ENCODE measurements around the gene MAZ. TPM values are rescaled to one million over a fixed set of nuclear protein-coding genes. Genes with fewer than 3 reads are reported as not detected.

The MAZ gene
- total and polyA plus RNA-seq, 2 of the 13 experiments (the other 11 are each of a cell fraction or from before 2014, with no cell fraction given), result 203 to 277 TPM

- TF ChIP-seq HES4 (CRISPR knock-in tag; IDR thresholded peaks at IDR 0.05; ENCODE audit: borderline replicate concordance) (no peak), TOE1 (CRISPR knock-in tag; IDR thresholded peaks at IDR 0.05) (no peak), ZMAT5 (CRISPR knock-in tag; IDR thresholded peaks at IDR 0.05; ENCODE audit: borderline replicate concordance, low read depth) (no peak), SPEN (CRISPR knock-in tag; IDR thresholded peaks at IDR 0.05; ENCODE audit: low read depth) (peak; percentile 46; the same call in 1 of the 2 replicates), HNF1B (CRISPR knock-in tag; IDR thresholded peaks at IDR 0.05) (peak; percentile 21; the same call in 1 of the 2 replicates), ZGPAT (CRISPR knock-in tag; IDR thresholded peaks at IDR 0.05) (peak; percentile 45; the same call in 1 of the 2 replicates), ZNF567 (CRISPR knock-in tag; IDR thresholded peaks at IDR 0.05; ENCODE audit: borderline replicate concordance) (no peak; the same call in 1 of the 2 replicates), MTF1 (CRISPR knock-in tag; IDR thresholded peaks at IDR 0.05) (no peak), ZNF207 (IDR thresholded peaks at IDR 0.05; ENCODE audit: borderline replicate concordance) (no peak), POLR2AphosphoS5 (IDR thresholded peaks at IDR 0.05; ENCODE audit: low read depth, low read length) (no peak), CHD2 (IDR thresholded peaks at IDR 0.05; ENCODE audit: low read depth, low read length) (no peak), ZFP90 (CRISPR knock-in tag; IDR thresholded peaks at IDR 0.05; ENCODE audit: borderline replicate concordance) (no peak), PRMT3 (CRISPR knock-in tag; IDR thresholded peaks at IDR 0.05; ENCODE audit: borderline replicate concordance, low read depth) (no peak), ZNF205 (CRISPR knock-in tag; IDR thresholded peaks at IDR 0.05) (no peak), ZFYVE20 (CRISPR knock-in tag; IDR thresholded peaks at IDR 0.05; ENCODE audit: borderline replicate concordance, low read depth) (no peak), ZNF367 (CRISPR knock-in tag; IDR thresholded peaks at IDR 0.05; ENCODE audit: borderline replicate concordance) (no peak), NONO (IDR thresholded peaks at IDR 0.05) (no peak), NONO (CRISPR knock-in tag; conservative IDR thresholded peaks at IDR 0.05) (peak; percentile 72), ZNF44 (CRISPR knock-in tag; IDR thresholded peaks at IDR 0.05) (no peak), REPIN1 (CRISPR knock-in tag; IDR thresholded peaks at IDR 0.05; ENCODE audit: borderline replicate concordance, low read depth) (peak; percentile 75), SIX1 (CRISPR knock-in tag; IDR thresholded peaks at IDR 0.05; ENCODE audit: borderline replicate concordance) (no peak), RFX3 (CRISPR knock-in tag; IDR thresholded peaks at IDR 0.05) (no peak)
- TF ChIP-seq, protein P1, sequence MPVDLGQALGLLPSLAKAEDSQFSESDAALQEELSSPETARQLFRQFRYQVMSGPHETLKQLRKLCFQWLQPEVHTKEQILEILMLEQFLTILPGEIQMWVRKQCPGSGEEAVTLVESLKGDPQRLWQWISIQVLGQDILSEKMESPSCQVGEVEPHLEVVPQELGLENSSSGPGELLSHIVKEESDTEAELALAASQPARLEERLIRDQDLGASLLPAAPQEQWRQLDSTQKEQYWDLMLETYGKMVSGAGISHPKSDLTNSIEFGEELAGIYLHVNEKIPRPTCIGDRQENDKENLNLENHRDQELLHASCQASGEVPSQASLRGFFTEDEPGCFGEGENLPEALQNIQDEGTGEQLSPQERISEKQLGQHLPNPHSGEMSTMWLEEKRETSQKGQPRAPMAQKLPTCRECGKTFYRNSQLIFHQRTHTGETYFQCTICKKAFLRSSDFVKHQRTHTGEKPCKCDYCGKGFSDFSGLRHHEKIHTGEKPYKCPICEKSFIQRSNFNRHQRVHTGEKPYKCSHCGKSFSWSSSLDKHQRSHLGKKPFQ (CRISPR knock-in tag; IDR thresholded peaks at IDR 0.05; ENCODE audit: insufficient replicate concordance), result no peak
- TF ChIP-seq, protein P2, sequence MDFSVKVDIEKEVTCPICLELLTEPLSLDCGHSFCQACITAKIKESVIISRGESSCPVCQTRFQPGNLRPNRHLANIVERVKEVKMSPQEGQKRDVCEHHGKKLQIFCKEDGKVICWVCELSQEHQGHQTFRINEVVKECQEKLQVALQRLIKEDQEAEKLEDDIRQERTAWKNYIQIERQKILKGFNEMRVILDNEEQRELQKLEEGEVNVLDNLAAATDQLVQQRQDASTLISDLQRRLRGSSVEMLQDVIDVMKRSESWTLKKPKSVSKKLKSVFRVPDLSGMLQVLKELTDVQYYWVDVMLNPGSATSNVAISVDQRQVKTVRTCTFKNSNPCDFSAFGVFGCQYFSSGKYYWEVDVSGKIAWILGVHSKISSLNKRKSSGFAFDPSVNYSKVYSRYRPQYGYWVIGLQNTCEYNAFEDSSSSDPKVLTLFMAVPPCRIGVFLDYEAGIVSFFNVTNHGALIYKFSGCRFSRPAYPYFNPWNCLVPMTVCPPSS (IDR thresholded peaks at IDR 0.05), result no peak
These were observed 42.3 kb downstream of the MAZ start (continued) for GRCh38 chr16:29848420-29849297.

Measured in HepG2 (cell line).